Measurements from ENCODE around the gene SERPINA3. TPM values are rescaled to one million over a fixed set of nuclear protein-coding genes. Genes with fewer than 3 reads are reported as not detected.
"Not testable (repeated sequence)": the region's sequence is repeated elsewhere in the genome, so short reads cannot be mapped to it uniquely, and the experiment has no call there.

Gene SERPINA3
- total RNA-seq, 2 experiments from 2014 or later: not detected

- H3K36me3 Mint-ChIP-seq, H3K27ac Mint-ChIP-seq, DNase-seq: not testable (repeated sequence)
Observed at GRCh38 chr14:94637814-94638213, 25.6 kb downstream of the SERPINA3 start.

DNA sequence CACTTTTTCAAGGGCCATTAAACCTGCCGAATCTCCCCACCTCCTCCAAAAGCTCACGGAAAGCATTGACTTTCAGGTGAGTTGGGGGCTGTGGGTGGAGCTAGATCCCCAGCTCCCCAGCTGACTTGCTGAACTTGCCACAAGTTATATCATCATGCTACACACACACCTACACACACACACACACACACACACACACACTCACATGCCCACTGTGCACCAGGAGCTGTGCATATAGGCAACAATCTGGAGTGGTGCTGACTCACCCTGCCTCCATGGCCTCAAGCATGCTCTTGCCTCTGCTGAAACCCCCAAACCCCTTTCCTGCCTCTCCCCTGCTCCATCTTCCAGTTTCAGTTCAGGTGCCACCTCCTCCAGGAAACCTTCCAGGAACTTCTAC lies 26.1 kb downstream of the SERPINA3 start:
- ATAC-seq (ENCODE audit: low read depth) (no peak), DNase-seq (no peak)
- POLR2A ChIA-PET: no interaction called here
- no peaks in the 10 kb centered on the region for H3K4me1 Mint-ChIP-seq
- peaks cover 2% of the 10 kb centered on the region for H3K27me3 Mint-ChIP-seq
- H3K9me3 Mint-ChIP-seq: no peaks in the 10 kb centered on the region
- H3K4me3 Mint-ChIP-seq: no peak overlapping the region
- H3K36me3 Mint-ChIP-seq: no peaks in the 10 kb centered on the region
- no peak overlapping the region for H3K27ac Mint-ChIP-seq

More at GRCh38 chr14:94637814-94638213, 25.6 kb downstream of the SERPINA3 start:
- POLR2A ChIA-PET; H3K4me1 Mint-ChIP-seq; H3K4me3 Mint-ChIP-seq; ATAC-seq (ENCODE audit: low read depth); H3K9me3 Mint-ChIP-seq; H3K27me3 Mint-ChIP-seq: not testable (repeated sequence)

DNA sequence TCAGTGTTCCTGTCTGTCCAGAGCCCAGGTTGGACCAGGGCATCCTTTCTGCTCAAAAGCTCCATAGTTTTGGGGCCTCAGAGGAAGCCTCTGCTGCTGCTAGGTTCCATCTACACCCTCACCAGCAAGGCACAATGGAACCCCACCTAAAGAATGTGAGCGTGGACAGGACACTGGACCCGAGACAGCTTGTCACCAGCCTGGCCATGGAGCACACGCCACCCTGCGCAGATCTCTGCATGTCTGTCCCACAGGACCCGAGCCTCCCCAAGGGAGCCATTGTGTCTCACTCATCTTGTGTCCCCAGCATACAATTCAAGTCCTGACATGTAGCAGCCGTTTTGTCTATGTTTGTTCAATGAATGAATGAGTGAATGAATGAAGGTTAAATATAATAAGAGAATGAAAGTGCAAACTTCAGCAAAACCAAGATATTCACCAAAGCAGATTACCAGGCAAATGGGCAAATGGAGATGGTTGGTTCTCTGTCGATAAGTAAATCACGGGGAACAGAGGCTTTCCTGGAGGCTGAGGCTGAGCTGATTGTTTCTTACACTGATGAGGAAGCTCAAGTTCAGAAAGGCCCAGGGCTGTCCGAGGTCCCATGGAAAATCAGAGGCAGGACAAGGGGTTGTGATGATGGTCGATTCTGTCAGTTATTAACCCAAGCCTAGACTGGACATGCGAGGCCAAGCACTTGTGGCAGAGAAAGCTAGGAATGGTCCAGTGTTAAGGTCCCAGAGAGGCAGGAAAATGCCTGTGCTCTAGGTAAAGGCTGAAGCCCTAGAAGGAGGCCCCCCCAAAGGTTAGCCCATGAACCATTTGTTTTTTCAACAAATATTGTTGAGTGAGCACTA lies 27.0 kb downstream of the SERPINA3 start:
- Mint-ChIP-seq H3K36me3 (no peaks in the 10 kb centered on the region), H3K4me1 (no peaks in the 10 kb centered on the region), H3K27ac (no peak overlapping the region), H3K4me3 (no peak overlapping the region), H3K27me3 (peaks cover 2% of the 10 kb centered on the region), H3K9me3 (no peaks in the 10 kb centered on the region)
- DNase-seq (no peak), ATAC-seq (ENCODE audit: low read depth) (no peak)
- POLR2A ChIA-PET: no interaction called here

- POLR2A ChIA-PET: no interaction called here
- H3K27ac Mint-ChIP-seq: no peak overlapping the region
- no peaks in the 10 kb centered on the region for H3K36me3 Mint-ChIP-seq
- H3K9me3 Mint-ChIP-seq: peaks cover under 1% of the 10 kb centered on the region
- no peak overlapping the region for H3K4me3 Mint-ChIP-seq
- ATAC-seq (ENCODE audit: low read depth): no peak
- no peak for DNase-seq
- H3K27me3 Mint-ChIP-seq: no peaks in the 10 kb centered on the region
- H3K4me1 Mint-ChIP-seq: no peaks in the 10 kb centered on the region
Observed at GRCh38 chr14:94640721-94641631, 28.8 kb downstream of the SERPINA3 start.

DNA sequence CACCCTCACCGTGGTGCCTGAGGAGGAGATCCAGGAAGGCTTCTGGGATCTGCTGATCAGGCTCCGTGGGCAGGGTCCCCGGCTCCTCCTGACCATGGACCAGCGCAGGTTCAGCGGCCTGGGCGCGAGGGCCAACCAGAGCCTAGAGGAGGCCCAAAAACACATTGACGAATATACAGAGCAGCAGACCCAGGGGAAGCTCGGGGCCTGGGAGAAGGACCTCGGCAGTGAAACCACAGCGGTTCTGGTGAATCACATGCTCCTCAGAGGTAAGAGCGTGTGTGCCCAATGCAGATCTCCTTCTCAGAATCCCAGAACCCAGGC lies 29.4 kb downstream of the SERPINA3 start:
- DNase-seq (no peak), ATAC-seq (ENCODE audit: low read depth) (no peak)
- Mint-ChIP-seq H3K27me3 (no peaks in the 10 kb centered on the region), H3K36me3 (no peaks in the 10 kb centered on the region), H3K4me1 (no peaks in the 10 kb centered on the region), H3K9me3 (peaks cover 2% of the 10 kb centered on the region), H3K27ac (no peak overlapping the region), H3K4me3 (no peak overlapping the region)
- POLR2A ChIA-PET: no interaction called here

DNA sequence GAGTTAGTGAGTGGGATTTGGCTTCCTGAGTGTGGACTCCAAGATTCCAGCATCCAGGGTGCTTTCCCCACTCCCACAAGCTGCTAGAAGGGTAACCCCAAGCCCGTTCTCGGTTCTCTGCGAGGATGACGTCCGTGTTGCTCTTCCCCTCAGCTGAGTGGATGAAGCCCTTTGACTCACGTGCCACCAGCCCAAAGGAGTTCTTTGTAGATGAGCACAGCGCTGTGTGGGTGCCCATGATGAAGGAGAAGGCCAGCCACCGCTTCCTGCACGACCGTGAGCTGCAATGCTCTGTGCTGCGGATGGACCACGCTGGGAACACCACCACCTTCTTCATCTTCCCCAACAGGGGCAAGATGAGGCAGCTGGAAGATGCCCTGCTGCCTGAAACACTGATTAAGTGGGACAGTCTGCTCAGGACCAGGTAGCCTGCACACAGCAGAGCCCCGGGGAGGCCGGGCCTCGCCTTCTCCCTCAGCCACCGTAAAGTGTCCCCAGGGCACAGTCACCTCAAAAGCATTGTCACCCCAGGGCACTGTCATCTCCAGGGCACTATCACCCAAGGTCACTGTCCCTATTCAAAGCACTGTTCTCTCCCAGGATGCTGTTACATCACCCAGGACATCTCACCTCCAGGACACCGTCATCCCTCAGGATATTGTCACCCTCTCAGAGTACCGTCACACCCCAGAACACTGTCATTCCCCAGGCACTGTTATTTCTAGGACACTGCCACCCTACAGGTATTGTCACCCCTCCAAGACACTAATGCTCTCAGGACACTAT lies 31.3 kb downstream of the SERPINA3 start:
- peaks cover 2% of the 10 kb centered on the region for H3K9me3 Mint-ChIP-seq
- DNase-seq (no peak), ATAC-seq (ENCODE audit: low read depth) (no peak)
- no peak overlapping the region for H3K27ac Mint-ChIP-seq
- H3K4me3 Mint-ChIP-seq: no peak overlapping the region
- no peaks in the 10 kb centered on the region for H3K27me3 Mint-ChIP-seq
- no peaks in the 10 kb centered on the region for H3K36me3 Mint-ChIP-seq
- H3K4me1 Mint-ChIP-seq: no peaks in the 10 kb centered on the region
- POLR2A ChIA-PET: no interaction called here

GRCh38 chr14:94644102-94644535 lies 31.9 kb downstream of the SERPINA3 start:
- ATAC-seq (ENCODE audit: low read depth): no peak
- DNase-seq: no peak
- H3K36me3 Mint-ChIP-seq: no peaks in the 10 kb centered on the region
- POLR2A ChIA-PET: no interaction called here
- no peak overlapping the region for H3K27ac Mint-ChIP-seq
- peaks cover 2% of the 10 kb centered on the region for H3K9me3 Mint-ChIP-seq
- no peak overlapping the region for H3K4me3 Mint-ChIP-seq
- H3K27me3 Mint-ChIP-seq: no peaks in the 10 kb centered on the region
- no peaks in the 10 kb centered on the region for H3K4me1 Mint-ChIP-seq

- no peak for ATAC-seq (ENCODE audit: low read depth)
- POLR2A ChIA-PET: no interaction called here
Observed at GRCh38 chr14:94646066-94646465, 33.9 kb downstream of the SERPINA3 start.

GRCh38 chr14:94646481-94646880 lies 34.3 kb downstream of the SERPINA3 start:
- no peak for ATAC-seq (ENCODE audit: low read depth)
- POLR2A ChIA-PET: no interaction called here

More at GRCh38 chr14:94646066-94646465, 33.9 kb downstream of the SERPINA3 start:
- no peaks in the 10 kb centered on the region for H3K4me1 Mint-ChIP-seq
- no peak for DNase-seq
- peaks cover 2% of the 10 kb centered on the region for H3K9me3 Mint-ChIP-seq
- H3K36me3 Mint-ChIP-seq: no peaks in the 10 kb centered on the region
- no peaks in the 10 kb centered on the region for H3K27me3 Mint-ChIP-seq
- H3K27ac Mint-ChIP-seq: no peak overlapping the region
- H3K4me3 Mint-ChIP-seq: no peak overlapping the region

GRCh38 chr14:94648801-94649200 lies 36.6 kb downstream of the SERPINA3 start:
- ATAC-seq (ENCODE audit: low read depth): no peak
- Mint-ChIP-seq H3K4me3 (no peak overlapping the region), H3K27me3 (no peaks in the 10 kb centered on the region), H3K36me3 (no peaks in the 10 kb centered on the region), H3K27ac (no peak overlapping the region), H3K9me3 (peaks cover 2% of the 10 kb centered on the region), H3K4me1 (no peaks in the 10 kb centered on the region)
- DNase-seq: no peak
- POLR2A ChIA-PET: no interaction called here

More at GRCh38 chr14:94646481-94646880, 34.3 kb downstream of the SERPINA3 start:
- Mint-ChIP-seq H3K4me1 (no peaks in the 10 kb centered on the region), H3K27ac (no peak overlapping the region), H3K27me3 (no peaks in the 10 kb centered on the region), H3K9me3 (peaks cover 2% of the 10 kb centered on the region), H3K36me3 (no peaks in the 10 kb centered on the region), H3K4me3 (no peak overlapping the region)
- no peak for DNase-seq

- Mint-ChIP-seq H3K27me3 (no peaks in the 10 kb centered on the region), H3K4me1 (no peaks in the 10 kb centered on the region), H3K9me3 (peaks cover 2% of the 10 kb centered on the region), H3K4me3 (no peak overlapping the region), H3K27ac (no peak overlapping the region), H3K36me3 (no peaks in the 10 kb centered on the region)
- POLR2A ChIA-PET: no interaction called here
- ATAC-seq (ENCODE audit: low read depth) (no peak), DNase-seq (no peak)
Observed at GRCh38 chr14:94649543-94650443, 37.6 kb downstream of the SERPINA3 start.

DNA sequence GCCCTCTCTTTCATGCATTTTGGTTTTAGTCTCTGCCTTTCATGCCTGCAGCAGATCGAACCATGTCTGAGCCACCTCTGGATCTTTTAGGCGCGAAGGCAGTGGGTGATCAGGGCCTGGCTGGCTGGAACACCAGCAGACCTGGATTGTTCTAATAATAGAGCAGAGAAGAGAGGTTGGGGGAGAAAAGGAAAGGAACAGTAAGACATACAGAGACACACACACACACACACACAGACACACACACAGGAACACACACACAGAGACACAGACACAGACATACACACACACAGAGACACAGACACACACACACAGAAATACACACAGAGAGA lies 38.2 kb downstream of the SERPINA3 start:
- Mint-ChIP-seq H3K4me1 (no peaks in the 10 kb centered on the region), H3K4me3 (no peak overlapping the region), H3K36me3 (no peaks in the 10 kb centered on the region), H3K27ac (no peak overlapping the region), H3K9me3 (peaks cover 2% of the 10 kb centered on the region), H3K27me3 (no peaks in the 10 kb centered on the region)
- POLR2A ChIA-PET: no interaction called here
- no peak for ATAC-seq (ENCODE audit: low read depth)
- no peak for DNase-seq
